ENCODE results near the gene LCE1E. TPM values are rescaled to one million over a fixed set of nuclear protein-coding genes. Genes with fewer than 3 reads are reported as not detected.

LCE1E gene
- total and polyA plus RNA-seq, 4 experiments from 2014 or later: not detected

DNA sequence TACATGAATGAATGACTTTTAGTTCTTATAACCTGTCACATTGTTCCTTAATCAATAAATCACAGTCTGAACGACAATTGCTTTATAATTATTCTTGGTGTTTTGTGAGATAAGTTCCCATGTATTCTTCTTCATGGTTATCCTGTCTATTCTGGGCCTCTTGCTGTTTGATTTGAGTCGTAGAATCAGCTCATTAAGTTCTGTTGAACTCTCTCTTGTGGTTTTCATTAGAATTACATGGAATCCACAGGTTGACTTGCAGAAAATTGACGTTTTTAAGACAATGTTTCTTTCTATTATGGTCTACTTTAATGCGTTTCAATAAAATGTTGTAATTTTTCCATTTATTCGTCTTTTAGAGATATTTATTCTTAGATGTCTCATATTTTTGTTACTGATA is 37.2 kb downstream of the LCE1E start:
- Histone ChIP-seq H3K4me1 (ENCODE audit: insufficient read depth, low read length) (no peaks in the 10 kb centered on the region), H3K36me3 (ENCODE audit: insufficient read depth, low read length) (no peaks in the 10 kb centered on the region), H3K9me3 (ENCODE audit: control insufficient read depth in 1 of 2, low read length in 2 of 2) (no peaks in the 10 kb centered on the region), H3K27me3 (ENCODE audit: insufficient read depth, low read length) (no peaks in the 10 kb centered on the region), H3K4me3 (ENCODE audit: low read length in 2 of 2) (no peak overlapping the region), H3K27ac (ENCODE audit: low read depth, low read length) (no peak overlapping the region)
- peaks cover 0 to 4% (median 0%) of the 10 kb centered on the region in 8 donors for H3K9me3 Mint-ChIP-seq
- ChIA-PET POLR2A (ENCODE audit: partially characterized antibody) (no interaction called here), CTCF (ENCODE audit: partially characterized antibody) (no interaction called here)
- no peaks in the 10 kb centered on the region for H3K4me1 Mint-ChIP-seq
- H3K36me3 Mint-ChIP-seq: no peaks in the 10 kb centered on the region
- peaks cover 18 to 20% of the 10 kb centered on the region in 2 donors for H3K27me3 Mint-ChIP-seq
- intact Hi-C loops (cut with micrococcal nuclease): no loop called here
- no peak overlapping the region for H3K4me3 Mint-ChIP-seq
- H3K27ac Mint-ChIP-seq: no peak overlapping the region
- DNase-seq: no peak

DNA sequence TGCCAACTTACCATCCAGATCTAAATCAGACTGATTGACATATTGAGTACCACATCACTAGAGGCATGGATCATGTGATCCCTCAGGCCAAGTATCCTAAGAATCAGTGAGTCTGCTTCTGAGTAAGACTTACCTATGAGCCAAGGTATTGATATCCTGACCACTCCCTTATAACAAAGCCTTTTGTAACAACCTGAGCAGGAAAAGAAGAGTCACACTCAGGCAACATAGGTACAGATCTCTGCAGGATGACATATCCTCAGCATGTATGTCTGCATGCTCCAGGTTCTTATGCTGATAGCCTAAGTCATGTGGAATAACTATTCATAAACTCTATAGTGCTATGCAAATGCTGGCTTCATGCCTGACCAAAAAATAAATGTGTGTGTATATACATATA is 38.9 kb downstream of the LCE1E start:
- Histone ChIP-seq H3K27ac (ENCODE audit: low read depth, low read length) (no peak overlapping the region), H3K27me3 (ENCODE audit: insufficient read depth, low read length) (no peaks in the 10 kb centered on the region), H3K4me1 (ENCODE audit: insufficient read depth, low read length) (no peaks in the 10 kb centered on the region), H3K9me3 (ENCODE audit: control insufficient read depth in 1 of 2, low read length in 2 of 2) (no peaks in the 10 kb centered on the region), H3K4me3 (ENCODE audit: low read length in 2 of 2) (no peak overlapping the region), H3K36me3 (ENCODE audit: insufficient read depth, low read length) (no peaks in the 10 kb centered on the region)
- ChIA-PET POLR2A (ENCODE audit: partially characterized antibody) (no interaction called here), CTCF (ENCODE audit: partially characterized antibody) (no interaction called here)
- Mint-ChIP-seq H3K27me3 (peaks cover 20 to 21% of the 10 kb centered on the region in 2 donors), H3K4me1 (no peaks in the 10 kb centered on the region), H3K36me3 (no peaks in the 10 kb centered on the region), H3K9me3 (peaks cover 0 to 4% (median 0%) of the 10 kb centered on the region in 8 donors), H3K27ac (no peak overlapping the region), H3K4me3 (no peak overlapping the region)
- intact Hi-C loops (cut with micrococcal nuclease): no loop called here
- no peak for DNase-seq

DNA sequence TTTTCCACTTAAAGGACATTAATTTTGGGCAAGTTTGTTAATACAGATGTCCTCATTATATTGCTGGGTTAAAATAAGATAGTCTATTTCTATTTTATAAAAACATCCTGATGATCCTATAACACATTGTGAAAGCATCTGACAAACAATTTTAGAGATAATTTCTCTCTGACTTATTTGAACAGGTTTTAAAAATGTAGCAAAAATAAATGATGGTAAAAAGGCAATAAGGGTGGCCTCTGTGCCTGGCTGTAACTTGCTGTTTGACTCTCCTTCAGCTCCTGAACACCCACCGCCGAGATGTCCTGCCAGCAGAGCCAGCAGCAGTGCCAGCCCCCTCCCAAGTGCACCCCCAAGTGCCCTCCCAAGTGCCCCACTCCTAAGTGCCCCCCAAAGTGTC is 41.1 kb downstream of the LCE1E start, which contains the start of gene LCE1A:
TSS of gene LCE1A (plus strand) at position 301 of the 400 bp plus-strand sequence. CDS start at position 301, 0 bp downstream.
- ChIA-PET CTCF (ENCODE audit: partially characterized antibody) (no interaction called here), POLR2A (ENCODE audit: partially characterized antibody) (no interaction called here)
- Histone ChIP-seq H3K36me3 (ENCODE audit: insufficient read depth, low read length) (no peaks in the 10 kb centered on the region), H3K27ac (ENCODE audit: low read depth, low read length) (no peak within 1 kb of the TSS), H3K4me1 (ENCODE audit: insufficient read depth, low read length) (no peaks in the 10 kb centered on the region), H3K9me3 (ENCODE audit: control insufficient read depth in 1 of 2, low read length in 2 of 2) (no peaks in the 10 kb centered on the region), H3K27me3 (ENCODE audit: insufficient read depth, low read length) (no peaks in the 10 kb centered on the region), H3K4me3 (ENCODE audit: low read length in 2 of 2) (no peak within 1 kb of the TSS)
- no peak within 1 kb of the TSS for H3K4me3 Mint-ChIP-seq
- DNase-seq: no peak
- H3K4me1 Mint-ChIP-seq: no peaks in the 10 kb centered on the region
- H3K36me3 Mint-ChIP-seq: no peaks in the 10 kb centered on the region
- peaks cover 0 to 5% (median 0%) of the 10 kb centered on the region in 8 donors for H3K9me3 Mint-ChIP-seq
- H3K27me3 Mint-ChIP-seq: peaks cover 19 to 26% of the 10 kb centered on the region in 2 donors
- intact Hi-C loops (cut with micrococcal nuclease): no loop called here
- H3K27ac Mint-ChIP-seq: no peak within 1 kb of the TSS

DNA sequence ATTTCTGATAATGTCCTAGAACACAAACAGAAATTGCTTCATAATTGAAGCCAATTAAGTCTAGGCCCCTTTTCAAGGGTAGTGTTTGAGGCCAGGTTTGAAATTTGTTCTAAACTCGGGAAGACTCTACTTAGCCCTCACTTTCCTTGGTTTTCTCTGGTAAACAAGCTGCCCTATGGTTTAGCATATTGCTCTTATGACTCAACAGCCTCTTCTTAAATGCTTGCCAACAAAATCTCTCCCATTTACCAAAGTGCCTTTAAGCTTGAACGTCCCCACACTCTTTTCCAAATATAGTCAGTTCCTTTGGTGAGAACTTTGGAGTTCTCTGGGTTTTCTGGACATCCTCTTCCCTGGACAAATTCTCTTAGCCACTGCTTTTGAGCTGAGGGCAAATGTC is 50.8 kb downstream of the LCE1E start:
- no peak for DNase-seq
- intact Hi-C loops (cut with micrococcal nuclease): no loop called here
- ChIA-PET CTCF (ENCODE audit: partially characterized antibody) (no interaction called here), POLR2A (ENCODE audit: partially characterized antibody) (no interaction called here)
- Histone ChIP-seq H3K4me1 (ENCODE audit: insufficient read depth, low read length) (no peaks in the 10 kb centered on the region), H3K36me3 (ENCODE audit: insufficient read depth, low read length) (no peaks in the 10 kb centered on the region), H3K9me3 (ENCODE audit: control insufficient read depth in 1 of 2, low read length in 2 of 2) (no peaks in the 10 kb centered on the region), H3K4me3 (ENCODE audit: low read length in 2 of 2) (no peak overlapping the region), H3K27ac (ENCODE audit: low read depth, low read length) (no peak overlapping the region), H3K27me3 (ENCODE audit: insufficient read depth, low read length) (peaks cover 5% of the 10 kb centered on the region)
- Mint-ChIP-seq H3K4me1 (no peaks in the 10 kb centered on the region), H3K9me3 (peaks cover 0 to 4% (median 0%) of the 10 kb centered on the region in 8 donors), H3K27me3 (peaks cover 5 to 10% of the 10 kb centered on the region in 2 donors), H3K4me3 (no peak overlapping the region), H3K36me3 (no peaks in the 10 kb centered on the region), H3K27ac (no peak overlapping the region)

Other genes starting within 250 kb of the LCE1E start
- gene LCE3E, start 219.5 kb upstream of the LCE1E start, total RNA-seq: not detected
- not detected for gene LCE3E, start 219.5 kb upstream of the LCE1E start, polyA plus RNA-seq
- not detected for gene LCE3D, start 205.7 kb upstream of the LCE1E start, total RNA-seq
- gene LCE3D, start 205.7 kb upstream of the LCE1E start, polyA plus RNA-seq: not detected
- gene LCE3C, start 186.0 kb upstream of the LCE1E start, total RNA-seq: not detected
- gene LCE3C, start 186.0 kb upstream of the LCE1E start, polyA plus RNA-seq: not detected
- gene LCE3B, start 172.4 kb upstream of the LCE1E start, total RNA-seq: not detected
- not detected for gene LCE3B, start 172.4 kb upstream of the LCE1E start, polyA plus RNA-seq
- gene LCE3A, start 163.2 kb upstream of the LCE1E start, total RNA-seq: not detected
- not detected for gene LCE3A, start 163.2 kb upstream of the LCE1E start, polyA plus RNA-seq
- not detected for gene LCE2D, start 122.9 kb upstream of the LCE1E start, total RNA-seq
- not detected for gene LCE2D, start 122.9 kb upstream of the LCE1E start, polyA plus RNA-seq
- not detected for gene LCE2C, start 111.0 kb upstream of the LCE1E start, total RNA-seq
- not detected for gene LCE2C, start 111.0 kb upstream of the LCE1E start, polyA plus RNA-seq
- not detected for gene LCE2B, start 100.1 kb upstream of the LCE1E start, total RNA-seq
- gene LCE2B, start 100.1 kb upstream of the LCE1E start, polyA plus RNA-seq: not detected
- gene LCE2A, start 87.9 kb upstream of the LCE1E start, total RNA-seq: not detected
- not detected for gene LCE2A, start 87.9 kb upstream of the LCE1E start, polyA plus RNA-seq
- not detected for gene LCE4A, start 78.1 kb upstream of the LCE1E start, total RNA-seq
- gene LCE4A, start 78.1 kb upstream of the LCE1E start, polyA plus RNA-seq: not detected
- not detected for gene KPRP, start 28.2 kb upstream of the LCE1E start, total RNA-seq
- gene KPRP, start 28.2 kb upstream of the LCE1E start, polyA plus RNA-seq: not detected
- gene LCE1F, start 11.1 kb upstream of the LCE1E start, total RNA-seq: not detected
- gene LCE1F, start 11.1 kb upstream of the LCE1E start, polyA plus RNA-seq: not detected
- gene LCE1D, start 10.5 kb downstream of the LCE1E start, total RNA-seq: not detected
- gene LCE1D, start 10.5 kb downstream of the LCE1E start, polyA plus RNA-seq: not detected
- not detected for gene LCE1C, start 20.4 kb downstream of the LCE1E start, total RNA-seq
- not detected for gene LCE1C, start 20.4 kb downstream of the LCE1E start, polyA plus RNA-seq
- not detected for gene LCE1B, start 25.7 kb downstream of the LCE1E start, total RNA-seq
- not detected for gene LCE1B, start 25.7 kb downstream of the LCE1E start, polyA plus RNA-seq
- not detected for gene LCE1A, start 41.2 kb downstream of the LCE1E start, total RNA-seq
- gene LCE1A, start 41.2 kb downstream of the LCE1E start, polyA plus RNA-seq: not detected
- not detected for gene LCE6A, start 56.6 kb downstream of the LCE1E start, total RNA-seq
- not detected for gene LCE6A, start 56.6 kb downstream of the LCE1E start, polyA plus RNA-seq
- gene LCE7A, start 73.7 kb downstream of the LCE1E start, total RNA-seq: not detected
- not detected for gene LCE7A, start 73.7 kb downstream of the LCE1E start, polyA plus RNA-seq
- not detected for gene SMCP, start 92.1 kb downstream of the LCE1E start, total RNA-seq
- not detected for gene SMCP, start 92.1 kb downstream of the LCE1E start, polyA plus RNA-seq
- not detected for gene IVL, start 122.3 kb downstream of the LCE1E start, total RNA-seq
- gene IVL, start 122.3 kb downstream of the LCE1E start, polyA plus RNA-seq: not detected
- not detected for gene SPRR5, start 160.9 kb downstream of the LCE1E start, total RNA-seq
- not detected for gene SPRR5, start 160.9 kb downstream of the LCE1E start, polyA plus RNA-seq
- gene SPRR4, start 184.4 kb downstream of the LCE1E start, total RNA-seq: not detected
- not detected for gene SPRR4, start 184.4 kb downstream of the LCE1E start, polyA plus RNA-seq
- not detected for gene SPRR1A, start 197.8 kb downstream of the LCE1E start, total RNA-seq
- not detected for gene SPRR1A, start 197.8 kb downstream of the LCE1E start, polyA plus RNA-seq
- gene SPRR3, start 215.5 kb downstream of the LCE1E start, total RNA-seq: not detected
- gene SPRR3, start 215.5 kb downstream of the LCE1E start, polyA plus RNA-seq: not detected
- gene SPRR1B, start 244.9 kb downstream of the LCE1E start, total RNA-seq: not detected
- not detected for gene SPRR1B, start 244.9 kb downstream of the LCE1E start, polyA plus RNA-seq